Hepatocyte (in vitro differentiated cells): Measurements from ENCODE around the gene TET2. TPM values are rescaled to one million over a fixed set of nuclear protein-coding genes. Genes with fewer than 3 reads are reported as not detected.

Source experiments
- DNase-seq: peaks from one replicate; pipeline ENCODE4 v3.0.0-alpha.2; 2016; ENCODE audit warnings: low spot score
- H2AFZ ChIP-seq: fragments of 200-600 bp; sonication (generic); 2 replicates; pipeline ENCODE4 v1.6.0; 2016; ENCODE audit warnings: antibody characterized with exemption, mild to moderate bottlenecking
- H3K27ac ChIP-seq: fragments of 200-600 bp; sonication (generic); 2 replicates; pipeline ENCODE4 v1.5.1; 2016; ENCODE audit warnings: mild to moderate bottlenecking
- H3K27me3 ChIP-seq: fragments of 200-600 bp; sonication (generic); 2 replicates; pipeline ENCODE4 v1.6.1; 2016
- H3K36me3 ChIP-seq: fragments of 200-600 bp; sonication (generic); replicated peaks from 2 replicates; pipeline ENCODE4 v1.5.1; 2016; ENCODE audit warnings: low read depth; ENCODE audit not compliant: insufficient read depth
- H3K4me1 ChIP-seq: fragments of 200-600 bp; sonication (generic); 2 replicates; pipeline ENCODE4 v1.5.1; 2016; ENCODE audit warnings: mild to moderate bottlenecking, moderate library complexity; ENCODE audit not compliant: insufficient read depth
- H3K4me2 ChIP-seq: fragments of 200-600 bp; sonication (generic); 2 replicates; pipeline ENCODE4 v1.6.0; 2016
- H3K4me3 ChIP-seq: fragments of 200-600 bp; sonication (generic); 2 replicates; pipeline ENCODE4 v1.5.1; 2016; ENCODE audit warnings: mild to moderate bottlenecking
- H3K79me2 ChIP-seq: fragments of 200-600 bp; sonication (generic); 2 replicates; pipeline ENCODE4 v1.6.0; 2017; ENCODE audit warnings: mild to moderate bottlenecking
- H3K9me2 ChIP-seq: fragments of 200-600 bp; sonication (generic); replicated peaks from 2 replicates; pipeline ENCODE4 v1.6.0; 2017; ENCODE audit warnings: mild to moderate bottlenecking; ENCODE audit not compliant: insufficient read depth
- H3K9me3 ChIP-seq: fragments of 200-600 bp; sonication (generic); 2 replicates; pipeline ENCODE4 v1.5.1; 2016; ENCODE audit warnings: low read depth, mild to moderate bottlenecking
- H4K20me1 ChIP-seq: fragments of 200-600 bp; sonication (generic); 2 replicates; pipeline ENCODE4 v1.6.0; 2016; ENCODE audit warnings: mild to moderate bottlenecking; ENCODE audit not compliant: insufficient read depth, poor library complexity, severe bottlenecking
- EZH2 ChIP-seq: fragments of 200-600 bp; sonication (generic); IDR thresholded peaks from 2 replicates; pipeline ENCODE4 v1.6.1; 2016; ENCODE audit warnings: antibody characterized with exemption, mild to moderate bottlenecking, borderline replicate concordance
- EZH2phosphoT487 ChIP-seq: fragments of 200-600 bp; sonication (generic); IDR thresholded peaks from one replicate; pipeline ENCODE4 v1.6.1; 2018; ENCODE audit warnings: antibody characterized with exemption, mild to moderate bottlenecking, low read depth, moderate library complexity; ENCODE audit not compliant: unreplicated experiment, severe bottlenecking
- WGBS: methylation state at CpG from one replicate; pipeline ENCODE4 v1.1.6; 2016; ENCODE audit warnings: low lambda C conversion rate; ENCODE audit errors: missing lambda C conversion rate; 5-methylcytosine and 5-hydroxymethylcytosine counted together
- polyA plus RNA-seq: library from polyadenylated mRNA; unstranded; fragments of >200 nt; fragmentation: Nextera tagmentation; extraction: Ambion mirVana; gene quantifications from 2 replicates; pipeline ENCODE4 v1.2.1, GENCODE V29; 2016
- total RNA-seq: library from RNA; depleted of rRNA; stranded (reverse); fragments of >200 nt; gene quantifications from 2 replicates; pipeline ENCODE4 v1.2.3, GENCODE V29; 2014
- TF ChIP-seq, protein P1 (sequence below): fragments of 200-600 bp; sonication (generic); IDR thresholded peaks from 2 replicates; pipeline ENCODE4 v1.5.1; 2016; ENCODE audit warnings: antibody characterized with exemption, mild to moderate bottlenecking; ENCODE audit not compliant: poor library complexity

TET2 gene
- total and polyA plus RNA-seq, 2 experiments from 2014 or later: 5.5 to 15.5 TPM

GRCh38 chr4:105107095-105107856 lies 39.4 kb upstream of the TET2 start:
- H4K20me1 ChIP-seq: no peaks in the 10 kb centered on the region
- no peak overlapping the region for H3K27ac ChIP-seq
- TF ChIP-seq EZH2 (no peak), EZH2phosphoT487 (no peak)
- TF ChIP-seq, protein P1, sequence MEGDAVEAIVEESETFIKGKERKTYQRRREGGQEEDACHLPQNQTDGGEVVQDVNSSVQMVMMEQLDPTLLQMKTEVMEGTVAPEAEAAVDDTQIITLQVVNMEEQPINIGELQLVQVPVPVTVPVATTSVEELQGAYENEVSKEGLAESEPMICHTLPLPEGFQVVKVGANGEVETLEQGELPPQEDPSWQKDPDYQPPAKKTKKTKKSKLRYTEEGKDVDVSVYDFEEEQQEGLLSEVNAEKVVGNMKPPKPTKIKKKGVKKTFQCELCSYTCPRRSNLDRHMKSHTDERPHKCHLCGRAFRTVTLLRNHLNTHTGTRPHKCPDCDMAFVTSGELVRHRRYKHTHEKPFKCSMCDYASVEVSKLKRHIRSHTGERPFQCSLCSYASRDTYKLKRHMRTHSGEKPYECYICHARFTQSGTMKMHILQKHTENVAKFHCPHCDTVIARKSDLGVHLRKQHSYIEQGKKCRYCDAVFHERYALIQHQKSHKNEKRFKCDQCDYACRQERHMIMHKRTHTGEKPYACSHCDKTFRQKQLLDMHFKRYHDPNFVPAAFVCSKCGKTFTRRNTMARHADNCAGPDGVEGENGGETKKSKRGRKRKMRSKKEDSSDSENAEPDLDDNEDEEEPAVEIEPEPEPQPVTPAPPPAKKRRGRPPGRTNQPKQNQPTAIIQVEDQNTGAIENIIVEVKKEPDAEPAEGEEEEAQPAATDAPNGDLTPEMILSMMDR: no peak
- H3K4me1 ChIP-seq: no peaks in the 10 kb centered on the region
- no peaks in the 10 kb centered on the region for H3K79me2 ChIP-seq
- no peak overlapping the region for H2AFZ ChIP-seq
- no peaks in the 10 kb centered on the region for H3K9me2 ChIP-seq
- H3K4me2 ChIP-seq: no peak overlapping the region
- H3K36me3 ChIP-seq: no peaks in the 10 kb centered on the region
- H3K9me3 ChIP-seq: no peaks in the 10 kb centered on the region
- H3K27me3 ChIP-seq: no peaks in the 10 kb centered on the region
- H3K4me3 ChIP-seq: no peak overlapping the region
- WGBS: 92% methylated on average over 5 of the region's 5 CpGs
- no peak for DNase-seq

DNA sequence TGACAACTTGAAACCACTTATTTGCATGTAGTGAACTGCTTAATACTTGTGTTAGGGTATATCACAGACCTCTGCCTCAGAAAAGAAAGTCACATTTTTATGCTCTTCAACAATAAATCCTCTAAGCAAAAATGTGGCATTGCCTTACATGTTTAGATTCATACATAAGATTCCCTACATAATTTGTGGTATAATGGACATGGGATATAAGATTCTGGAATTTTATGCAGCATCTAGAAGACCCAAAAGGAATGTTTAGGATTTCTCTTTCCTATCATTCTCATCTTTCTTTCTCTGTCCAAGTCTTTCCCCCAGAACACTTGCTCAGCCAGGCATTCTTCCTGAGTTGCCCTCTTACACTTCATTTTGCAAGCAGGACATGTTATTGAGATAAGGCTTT lies 37.7 kb upstream of the TET2 start:
- Histone ChIP-seq H3K36me3 (no peaks in the 10 kb centered on the region), H2AFZ (no peak overlapping the region), H3K79me2 (no peaks in the 10 kb centered on the region), H3K4me2 (no peak overlapping the region), H3K4me3 (no peak overlapping the region), H3K27me3 (no peaks in the 10 kb centered on the region), H3K27ac (no peak overlapping the region), H3K9me3 (no peaks in the 10 kb centered on the region), H3K4me1 (no peaks in the 10 kb centered on the region), H4K20me1 (no peaks in the 10 kb centered on the region), H3K9me2 (no peaks in the 10 kb centered on the region)
- DNase-seq: no peak
- no peak for TF ChIP-seq EZH2
- TF ChIP-seq EZH2phosphoT487: no peak
- TF ChIP-seq, protein P1: no peak

DNA sequence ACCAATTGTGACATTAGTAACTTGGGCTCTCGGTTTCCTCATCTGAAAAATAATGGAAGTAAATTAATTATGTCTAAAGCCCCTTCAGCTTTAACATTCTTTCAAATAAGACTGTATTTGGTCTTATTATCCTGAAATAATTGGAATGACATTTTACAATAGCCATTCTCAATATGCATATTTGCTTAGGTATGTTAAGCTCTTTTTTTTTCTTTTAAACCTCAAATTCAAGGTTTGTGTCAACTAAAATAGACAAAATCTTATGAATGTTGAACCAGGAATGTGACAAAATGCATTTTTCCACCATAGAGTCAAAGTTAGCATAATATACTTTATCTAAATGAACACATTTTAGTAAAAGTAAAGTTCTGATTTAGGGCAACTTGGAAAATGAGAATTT lies 34.4 kb upstream of the TET2 start:
- no peak overlapping the region for H3K27ac ChIP-seq
- no peaks in the 10 kb centered on the region for H3K36me3 ChIP-seq
- no peaks in the 10 kb centered on the region for H4K20me1 ChIP-seq
- H3K79me2 ChIP-seq: no peaks in the 10 kb centered on the region
- no peak overlapping the region for H3K4me2 ChIP-seq
- no peaks in the 10 kb centered on the region for H3K4me1 ChIP-seq
- no peaks in the 10 kb centered on the region for H3K9me3 ChIP-seq
- no peaks in the 10 kb centered on the region for H3K9me2 ChIP-seq
- H3K4me3 ChIP-seq: no peak overlapping the region
- WGBS: 93% methylated on average over 1 of the region's 1 CpG
- DNase-seq: no peak
- TF ChIP-seq, protein P1: no peak
- TF ChIP-seq EZH2 (no peak), EZH2phosphoT487 (no peak)
- no peaks in the 10 kb centered on the region for H3K27me3 ChIP-seq
- H2AFZ ChIP-seq: no peak overlapping the region
